ENCODE measurements around the gene ANKMY1.
"Not testable (repeated sequence)": the region's sequence is repeated elsewhere in the genome, so short reads cannot be mapped to it uniquely, and the experiment has no call there.

Gene ANKMY1

DNA sequence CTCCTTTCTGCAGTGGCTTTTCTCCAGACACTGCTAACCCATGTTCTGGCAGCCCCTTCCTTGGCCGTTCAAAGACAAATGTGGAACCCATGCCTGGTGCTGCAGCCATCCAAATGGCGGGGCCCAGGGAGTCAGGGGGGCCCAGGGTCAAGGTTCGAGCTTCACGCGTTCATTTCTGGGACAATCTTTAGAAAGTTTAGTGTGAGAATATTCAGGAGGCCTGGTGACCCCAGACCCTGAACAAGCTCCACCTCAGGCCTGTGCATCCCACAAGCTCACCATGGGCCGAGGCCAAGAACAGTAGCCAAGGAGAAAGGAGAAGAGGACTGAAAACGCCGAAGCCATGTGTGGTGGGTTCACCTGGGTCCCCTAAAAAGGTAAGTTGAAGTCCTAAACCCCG lies 54.4 kb downstream of the ANKMY1 start:
- no peak for DNase-seq (ENCODE audit: low read depth)

- no peak for DNase-seq (ENCODE audit: low read depth)
Measured at GRCh38 chr2:240502430-240503121, 55.2 kb downstream of the ANKMY1 start.

- no peak for DNase-seq (ENCODE audit: low read depth)
Measured at GRCh38 chr2:240502059-240502429, 55.7 kb downstream of the ANKMY1 start.

DNA sequence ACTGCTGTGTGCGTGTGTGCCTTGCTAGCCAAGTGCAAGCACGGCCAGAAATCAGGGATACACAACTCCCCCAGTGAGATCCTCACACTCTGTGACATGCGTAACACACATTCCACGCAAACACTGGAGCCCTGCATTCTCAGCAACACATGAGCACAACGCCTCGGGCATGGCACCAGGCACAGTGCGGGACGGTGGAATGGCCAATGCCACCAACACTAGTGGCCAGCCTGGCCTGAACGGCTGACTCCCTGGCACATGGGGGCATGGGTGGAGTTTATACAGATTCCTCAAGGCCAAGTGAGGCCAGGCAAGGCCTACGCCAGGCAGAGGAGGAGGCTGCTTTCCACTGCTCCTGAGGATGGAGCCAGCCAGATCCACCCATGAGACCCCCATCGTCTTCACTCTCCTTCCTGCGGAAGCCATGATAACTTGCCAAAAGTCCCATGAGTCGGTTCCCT lies 56.2 kb downstream of the ANKMY1 start:
- no peak for DNase-seq (ENCODE audit: low read depth)

DNA sequence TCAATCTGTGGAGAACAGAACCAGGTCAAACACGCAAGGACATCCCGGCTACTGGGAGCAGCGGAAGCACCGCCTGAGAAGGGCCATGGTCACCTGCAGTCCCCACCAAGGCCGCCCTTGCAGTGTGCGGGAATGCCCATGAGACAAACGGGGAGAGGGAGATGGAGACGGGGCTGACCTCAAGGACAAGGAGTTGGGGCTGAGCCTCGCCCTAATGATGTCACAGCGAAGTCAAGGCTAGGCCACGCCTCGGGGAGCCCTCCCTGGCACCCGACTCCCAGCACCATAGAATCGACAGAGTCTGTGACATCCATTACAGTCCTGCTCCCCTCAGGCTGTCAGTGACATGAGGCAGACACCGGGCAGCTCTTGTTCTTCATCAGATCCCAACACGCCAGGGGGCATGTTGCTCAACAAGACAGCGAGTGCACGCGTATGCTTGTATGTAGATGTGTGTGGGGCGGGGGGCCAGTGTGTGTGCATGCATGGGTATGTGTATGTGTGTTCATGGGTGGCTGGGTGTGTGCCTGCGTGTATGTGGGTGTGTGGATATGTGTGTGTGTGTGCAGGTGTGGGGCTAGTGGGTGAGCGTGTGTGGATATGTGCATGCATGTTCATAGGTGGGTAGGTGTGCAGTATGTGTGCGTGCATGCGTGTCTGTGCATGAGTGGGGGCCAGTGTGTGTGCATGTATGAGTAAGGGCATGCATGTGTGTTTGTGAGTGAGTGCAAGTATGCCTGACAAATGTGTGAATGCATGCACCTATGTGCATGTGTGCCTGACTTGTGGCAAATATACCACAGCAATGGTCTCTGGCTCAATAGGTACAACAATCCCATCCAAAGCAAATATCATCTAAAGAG lies 57.0 kb downstream of the ANKMY1 start:
- DNase-seq (ENCODE audit: low read depth) = no peak

DNA sequence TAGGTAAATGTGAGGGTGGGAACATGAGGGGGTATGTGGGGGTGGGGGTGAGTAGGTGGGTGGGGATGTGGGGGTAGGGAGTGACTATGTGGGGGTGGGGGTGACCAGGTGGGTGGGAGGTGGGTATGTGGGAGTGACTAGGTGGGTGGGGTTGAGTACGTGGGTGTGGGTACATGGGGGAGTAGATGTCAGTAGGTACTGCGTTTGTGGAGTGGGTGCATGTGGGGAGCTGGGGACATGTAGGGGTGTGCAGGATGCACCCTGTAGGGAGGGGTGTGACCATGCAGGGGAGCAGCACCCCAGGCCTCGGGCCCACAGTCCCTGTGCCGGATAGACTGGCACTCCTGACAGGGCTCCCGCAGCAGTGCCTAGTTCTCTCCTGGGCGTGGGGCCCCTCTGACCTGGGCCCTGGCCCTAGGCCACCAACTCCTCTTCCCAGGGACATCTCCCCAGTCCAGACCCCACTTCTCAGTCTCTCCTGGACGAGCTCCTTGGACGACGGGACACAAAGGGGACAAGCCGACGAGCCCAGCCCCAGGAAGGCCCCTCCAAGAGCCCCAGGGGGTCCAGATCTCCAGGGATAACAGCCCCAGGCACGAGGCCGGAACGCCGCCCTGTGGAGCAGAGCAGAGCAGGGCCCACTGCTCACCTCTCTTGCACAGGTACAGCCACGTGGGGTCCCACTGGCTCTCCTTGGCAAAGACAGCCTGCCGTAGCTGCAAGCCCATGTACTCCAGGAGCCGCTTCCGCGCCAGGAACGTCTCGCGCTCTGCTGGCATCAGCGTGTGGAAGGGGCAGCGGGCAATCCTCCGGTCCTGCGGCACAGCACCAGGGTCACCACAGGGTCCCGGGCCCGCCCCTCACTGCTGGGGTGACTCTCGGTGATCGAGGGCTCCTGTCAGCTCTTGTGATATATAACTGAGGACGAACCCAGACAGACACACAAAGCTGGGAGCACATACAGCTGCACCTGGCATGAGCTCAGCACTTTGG lies 58.2 kb downstream of the ANKMY1 start:
- DNase-seq (ENCODE audit: low read depth) = no peak

DNA sequence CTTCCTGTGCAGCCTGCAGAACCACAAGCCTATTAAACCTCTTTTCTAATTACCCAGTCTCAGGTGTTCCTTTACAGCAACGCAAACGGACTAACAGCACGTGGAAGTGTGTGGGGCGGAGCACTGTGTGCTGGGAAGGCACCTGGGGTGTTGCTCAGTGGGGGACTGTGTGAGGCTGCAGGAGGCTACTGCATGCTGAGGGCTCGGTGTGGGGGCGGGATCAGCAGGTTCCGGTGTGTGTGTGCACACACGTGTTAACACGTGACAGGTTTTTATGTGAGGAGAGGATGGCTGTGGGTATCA lies 58.9 kb downstream of the ANKMY1 start:
- DNase-seq (ENCODE audit: low read depth) = no peak

DNA sequence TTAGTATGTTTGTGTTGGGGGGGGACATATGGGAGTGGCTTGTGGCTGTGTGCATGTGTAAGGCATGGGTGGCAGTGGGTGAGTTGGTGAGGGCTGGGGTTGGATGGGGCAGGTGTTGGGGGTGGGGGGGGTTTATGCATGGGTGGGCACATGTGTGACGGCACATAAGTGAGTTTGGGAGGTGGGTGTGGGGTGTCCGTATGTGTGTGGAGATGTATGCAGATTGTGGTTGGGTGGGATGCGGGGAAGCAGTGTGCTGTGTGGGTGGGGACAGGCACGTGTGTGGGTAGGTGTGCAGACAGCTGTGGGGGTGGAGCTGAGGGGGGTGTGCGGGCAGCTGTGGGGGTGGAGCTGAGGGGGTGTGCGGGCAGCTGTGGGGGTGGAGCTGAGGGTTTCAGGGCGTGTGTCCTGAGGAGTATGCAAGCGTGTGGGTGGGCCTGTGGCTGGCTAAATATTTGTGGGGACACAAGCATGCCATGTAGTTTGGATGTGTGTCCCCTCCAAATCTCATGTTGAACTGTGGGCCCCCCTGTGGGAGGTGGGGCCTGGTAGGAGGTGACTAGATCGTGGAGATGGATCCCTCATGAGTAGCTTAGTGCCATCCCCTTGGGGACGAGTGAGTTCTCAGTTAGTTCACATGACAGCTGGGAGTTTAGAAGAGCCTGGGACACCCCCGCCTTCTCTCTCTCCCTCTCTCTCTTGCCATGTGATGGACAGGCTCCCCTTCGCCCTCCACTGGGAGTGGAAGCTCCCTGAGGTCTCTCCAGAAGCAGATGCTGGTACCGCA lies 59.4 kb downstream of the ANKMY1 start:
- DNase-seq (ENCODE audit: low read depth) = no peak

DNA sequence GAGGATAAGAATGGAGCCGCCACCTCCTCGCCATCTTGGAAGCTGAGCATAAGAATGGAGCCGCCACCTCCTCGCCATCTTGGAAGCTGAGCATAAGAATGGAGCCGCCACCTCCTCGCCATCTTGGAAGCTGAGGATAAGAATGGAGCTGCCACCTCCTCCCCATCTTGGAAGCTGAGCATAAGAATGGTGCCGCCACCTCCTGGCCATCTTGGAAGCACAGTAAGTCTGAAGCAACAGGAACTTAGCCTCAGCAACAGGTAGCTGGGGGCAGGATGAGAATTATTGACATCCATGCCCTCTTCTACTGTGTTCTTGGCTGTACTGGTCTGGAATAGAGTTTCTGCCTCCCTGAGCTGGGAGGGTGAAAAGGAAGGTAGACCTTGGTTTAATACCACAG lies 60.7 kb downstream of the ANKMY1 start:
- DNase-seq (ENCODE audit: low read depth) = not testable (repeated sequence)

DNA sequence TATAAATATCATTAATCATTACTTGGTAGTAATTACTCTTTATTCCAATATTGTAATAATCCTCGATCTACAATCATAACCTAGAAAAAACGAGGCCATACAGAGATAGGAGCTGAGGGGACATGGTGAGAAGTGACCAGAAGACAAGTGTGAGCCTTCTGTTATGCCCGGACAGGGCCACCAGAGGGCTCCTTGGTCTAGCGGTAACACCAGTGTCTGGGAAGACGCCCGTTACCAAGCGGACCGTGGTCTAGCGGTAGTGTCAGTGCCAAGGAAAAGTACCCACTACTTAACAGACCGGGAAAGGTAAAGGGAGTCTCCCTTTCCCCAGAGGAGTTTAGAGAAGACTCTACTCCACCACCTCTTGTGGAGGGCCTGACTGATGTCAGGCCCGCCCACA lies 62.8 kb downstream of the ANKMY1 start:
- not testable (repeated sequence) for DNase-seq (ENCODE audit: low read depth)

DNA sequence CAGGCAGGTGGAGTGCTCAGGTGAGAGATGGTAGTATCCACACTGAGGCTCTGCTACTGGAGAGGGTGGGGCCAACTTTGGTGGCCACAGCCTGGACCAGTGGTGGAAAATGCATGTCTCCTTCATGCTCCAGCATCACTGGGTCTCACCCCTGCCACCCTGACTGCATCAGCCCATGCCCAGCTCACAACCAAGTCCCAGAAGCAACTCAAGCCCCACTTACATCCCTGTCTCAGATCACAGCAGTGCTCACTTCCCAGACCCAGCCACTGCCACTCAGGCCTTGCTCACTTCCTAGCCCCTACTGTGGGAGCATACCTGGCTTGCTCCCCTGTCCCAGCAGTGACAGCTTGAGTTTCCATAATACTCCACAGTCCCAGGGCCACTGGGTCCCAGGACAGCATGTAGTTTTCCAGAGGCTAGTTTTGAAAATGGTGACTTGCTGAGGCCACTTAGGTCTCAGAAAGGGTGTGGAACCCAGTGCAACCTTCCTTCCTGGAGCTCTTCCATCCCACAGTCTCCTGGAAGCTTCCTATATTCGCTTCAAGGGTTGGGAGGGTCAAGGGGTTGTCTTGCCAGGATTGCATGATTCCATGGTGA lies 63.5 kb downstream of the ANKMY1 start:
- DNase-seq (ENCODE audit: low read depth) = no peak

- no peak for DNase-seq (ENCODE audit: low read depth)
Measured at GRCh38 chr2:240491483-240491882, 66.3 kb downstream of the ANKMY1 start.

- DNase-seq (ENCODE audit: low read depth) = no peak
Measured at GRCh38 chr2:240482141-240482540, 75.6 kb downstream of the ANKMY1 start.

DNA sequence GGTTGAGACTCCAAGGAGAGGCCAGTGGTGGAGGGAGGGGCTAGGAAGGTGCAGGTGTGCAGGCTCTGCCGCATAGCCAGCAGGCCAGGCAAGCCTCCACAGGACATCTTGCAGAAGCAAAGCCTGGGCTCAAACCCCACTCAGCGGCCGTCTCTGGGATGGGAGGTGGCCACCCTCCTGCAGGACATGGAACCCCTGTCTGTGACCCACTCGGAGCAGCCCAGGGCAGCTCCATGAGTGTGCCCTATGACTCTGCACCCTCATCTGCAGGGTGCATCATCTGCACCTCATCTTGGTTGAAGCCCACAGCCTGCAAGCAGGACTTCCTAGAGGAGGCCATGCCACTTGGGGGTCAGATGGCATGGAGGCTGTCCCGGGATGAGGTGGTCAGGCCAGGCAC lies 76.1 kb downstream of the ANKMY1 start:
- no peak for DNase-seq (ENCODE audit: low read depth)

DNA sequence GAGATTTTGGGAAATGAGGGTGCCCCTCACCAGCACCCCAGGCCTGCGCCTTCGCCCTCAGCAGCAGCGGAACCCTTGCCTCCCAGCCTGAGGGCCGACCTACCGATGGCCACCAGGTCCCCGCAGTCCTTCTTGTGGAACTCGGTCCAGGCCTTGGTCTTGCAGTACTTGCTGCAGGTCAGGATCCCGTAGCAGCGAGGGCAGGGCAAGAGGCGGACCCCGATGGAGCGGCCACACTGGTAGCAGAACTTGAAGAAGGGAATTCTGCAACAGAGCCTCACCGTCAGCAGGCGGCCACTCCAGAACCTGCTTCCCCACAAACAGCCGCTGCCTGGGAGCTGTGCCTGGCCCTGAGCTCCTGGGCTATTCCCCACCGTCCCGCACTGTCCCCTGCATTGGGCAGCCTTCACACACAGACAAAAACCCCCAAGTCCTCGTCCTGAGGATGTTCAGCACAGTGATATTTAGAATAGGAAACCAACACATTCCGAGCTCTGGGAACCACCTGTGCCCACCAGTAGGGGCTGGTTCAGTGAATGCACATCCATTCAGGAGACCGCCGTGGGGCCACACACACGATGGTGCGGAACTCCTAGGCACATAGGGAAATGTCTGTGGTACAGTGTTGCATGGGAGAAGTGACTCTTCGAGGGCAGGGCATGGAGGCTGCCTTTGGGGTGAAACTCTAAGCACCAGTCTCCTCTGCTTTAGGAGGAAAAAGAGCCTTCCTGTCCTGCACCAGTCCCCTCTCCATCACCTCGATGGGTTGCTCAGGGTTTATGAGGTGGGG lies 76.8 kb downstream of the ANKMY1 start:
- no peak for DNase-seq (ENCODE audit: low read depth)

DNA sequence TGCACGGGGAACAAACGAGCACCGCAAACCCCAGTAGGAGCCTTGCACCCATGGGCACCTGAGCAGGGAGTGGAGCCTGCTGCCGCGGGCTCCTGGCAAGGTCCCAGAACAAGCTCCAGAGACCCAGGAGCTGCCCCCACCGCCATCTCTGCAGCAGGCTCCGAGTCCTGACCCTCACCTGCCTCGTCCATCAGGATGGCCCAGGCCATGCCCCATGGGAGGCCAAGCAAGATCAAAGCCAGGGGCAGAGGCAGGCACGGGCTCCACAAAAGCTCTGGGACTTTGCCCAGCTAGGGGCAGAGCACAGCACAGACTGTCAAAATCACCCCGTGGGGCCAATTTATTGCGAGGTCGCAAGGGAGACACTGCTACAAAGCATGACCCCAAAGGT lies 78.7 kb downstream of the ANKMY1 start:
- DNase-seq (ENCODE audit: low read depth) = no peak

DNA sequence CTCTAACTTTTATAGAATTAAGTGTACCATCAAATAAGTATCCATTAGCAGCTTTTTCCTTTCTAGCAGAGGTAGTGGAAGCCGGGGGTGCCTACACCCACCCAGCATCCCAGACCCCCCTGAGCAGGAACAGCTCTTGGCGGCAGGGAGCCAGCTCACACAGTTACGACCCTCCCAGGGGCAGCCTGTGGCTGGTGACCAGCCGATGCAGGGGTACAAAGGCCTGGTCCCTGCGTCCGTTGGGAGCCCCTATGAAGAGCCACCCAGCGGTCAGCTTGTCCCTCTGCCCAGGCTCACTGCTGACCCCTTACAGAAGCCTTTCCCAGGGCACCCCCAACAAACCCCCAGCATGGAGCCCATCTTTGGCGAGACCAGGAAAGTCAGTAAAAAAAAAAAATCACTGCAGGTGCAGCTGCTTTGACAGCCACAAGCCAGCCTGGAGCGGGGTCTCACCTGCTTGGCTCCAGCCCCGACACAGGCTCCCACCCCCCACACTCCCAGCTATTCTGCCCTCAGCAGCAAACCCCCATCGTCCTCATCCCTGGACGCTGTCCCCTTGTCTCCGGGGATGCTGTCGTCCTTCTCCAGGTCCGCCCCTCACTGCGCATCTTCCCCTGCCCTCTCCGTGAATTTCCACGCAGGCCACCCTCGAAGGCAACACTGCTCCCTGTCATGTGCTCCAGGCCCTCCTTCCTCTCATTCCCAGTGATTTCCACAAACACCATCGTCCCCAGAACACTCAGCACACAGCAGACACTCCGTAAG lies 79.3 kb downstream of the ANKMY1 start:
- DNase-seq (ENCODE audit: low read depth) = no peak

- no peak for DNase-seq (ENCODE audit: low read depth)
Measured at GRCh38 chr2:240477916-240478315, 79.9 kb downstream of the ANKMY1 start.

GRCh38 chr2:240473211-240473610 lies 84.6 kb downstream of the ANKMY1 start:
- no peak for DNase-seq (ENCODE audit: low read depth)
